ENCODE data around the gene FOXN3. TPM values are rescaled to one million over a fixed set of nuclear protein-coding genes. Genes with fewer than 3 reads are reported as not detected.

The FOXN3 gene
- total and polyA plus RNA-seq, 10 of the 15 experiments (the other 5 are each of a cell fraction or from before 2014, with no cell fraction given) = 4.5 to 68.9 (median 29.7) TPM

GRCh38 chr14:89324501-89325298, 92.3 kb downstream of the FOXN3 start (continued):
- TF ChIP-seq REST (IDR thresholded peaks at IDR 0.05; ENCODE audit: low read depth, low read length) (peak; percentile 58; the same call in 1 of the 2 replicates), PRDM15 (CRISPR knock-in tag; IDR thresholded peaks at IDR 0.05) (no peak), MTA2 (IDR thresholded peaks at IDR 0.05; ENCODE audit: low read depth) (no peak), CREM (IDR thresholded peaks at IDR 0.05; ENCODE audit: low read depth) (no peak; the same call in 1 of the 2 replicates), BCL3 (IDR thresholded peaks at IDR 0.05; ENCODE audit: borderline replicate concordance, insufficient read depth, low read depth, low read length, poor library complexity, severe bottlenecking) (peak; percentile 26), KLF5 (IDR thresholded peaks at IDR 0.05; ENCODE audit: partially characterized antibody) (no peak), TBL1XR1 (IDR thresholded peaks at IDR 0.05; ENCODE audit: low read depth, low read length) (no peak), MYC (IDR thresholded peaks at IDR 0.05; ENCODE audit: insufficient read depth, insufficient read length, insufficient replicate concordance, low read length, severe bottlenecking) (no peak), MLLT1 (IDR thresholded peaks at IDR 0.05) (no peak), TCF12 (IDR thresholded peaks at IDR 0.05; ENCODE audit: low read depth, low read length) (0 out of 2 replicates have a peak, but pooled peaks have one; percentile 57), CREB1 (IDR thresholded peaks at IDR 0.05; ENCODE audit: low read depth) (peak; percentile 35; the same call in 1 of the 2 replicates), ATF3 (IDR thresholded peaks at IDR 0.05; ENCODE audit: borderline replicate concordance, extremely low read depth, low read depth, low read length) (no peak), SIN3A (IDR thresholded peaks at IDR 0.05; ENCODE audit: low read depth, low read length) (no peak), ZNF207 (IDR thresholded peaks at IDR 0.05; ENCODE audit: borderline replicate concordance) (no peak), BACH1 (IDR thresholded peaks at IDR 0.05; ENCODE audit: borderline replicate concordance) (no peak), KAT2A (conservative IDR thresholded peaks at IDR 0.05; ENCODE audit: control insufficient read depth, low read depth, low read length) (no peak)
